HEK293 (cell line): ENCODE results near the gene RABGEF1.

Source experiments
- CTCF ChIA-PET: fragments of 350-600 bp; formaldehyde crosslinking; extraction: SDS; loops from one replicate; lab custom pipeline; 2021; ENCODE audit warnings: antibody characterized with exemption; lab: Yijun Ruan, JAX
- POLR2A ChIA-PET: fragments of 300-600 bp; formaldehyde crosslinking; extraction: SDS; loops from one replicate; lab custom pipeline; 2020; ENCODE audit warnings: antibody characterized with exemption, inconsistent platforms; lab: Yijun Ruan, JAX
- H3K27ac ChIP-seq: fragments of 200-500 bp; sonication (Bioruptor generic); 2 replicates; pipeline ENCODE4 v1.5.1; 2014; ENCODE audit warnings: low read depth, low read length, control low read depth, inconsistent platforms; ENCODE audit errors: extremely low read depth
- H3K36me3 ChIP-seq, 2 experiments: fragments of 200-500 bp in 1 of 2; sonication (Bioruptor generic) in 1 of 2; 1 replicate in 1 of 2; 2 replicates in 1 of 2; pipeline ENCODE4 v1.5.1; 2014 to 2017; ENCODE audit warnings: inconsistent platforms in 2 of 2, low read length in 2 of 2; ENCODE audit not compliant: control insufficient read depth in 2 of 2, insufficient read depth in 1 of 2
- H3K4me1 ChIP-seq: fragments of 200-500 bp; sonication (Bioruptor generic); 2 replicates; pipeline ENCODE4 v1.5.1; 2014; ENCODE audit warnings: mild to moderate bottlenecking, low read length, inconsistent platforms; ENCODE audit not compliant: control insufficient read depth, insufficient read depth
- H3K4me3 ChIP-seq: 2 replicates; pipeline ENCODE4 v1.5.1; 2011; ENCODE audit warnings: low read depth, mild to moderate bottlenecking, control low read depth, low read length, moderate library complexity
- H3K9me3 ChIP-seq: fragments of 200-500 bp; sonication (Bioruptor generic); 2 replicates; pipeline ENCODE4 v1.5.1; 2014; ENCODE audit warnings: low read depth, low read length, inconsistent platforms; ENCODE audit not compliant: control insufficient read depth, insufficient read depth
- BCL11A ChIP-seq: fragments of 450-650 bp; formaldehyde crosslinking; IDR thresholded peaks from 2 replicates; pipeline ENCODE4 v1.5.1; 2016; ENCODE audit warnings: low read depth, missing biosample characterization, missing genetic modification characterization
- IKZF3 ChIP-seq: fragments of 450-650 bp; IDR thresholded peaks from 2 replicates; pipeline ENCODE4 v1.5.0; 2018; ENCODE audit warnings: missing biosample characterization, mild to moderate bottlenecking, missing genetic modification characterization, moderate library complexity
- KLF10 ChIP-seq: fragments of 450-650 bp; IDR thresholded peaks from 2 replicates; pipeline ENCODE4 v1.5.1; 2018; ENCODE audit warnings: missing biosample characterization, mild to moderate bottlenecking, missing genetic modification characterization
- SCRT1 ChIP-seq: fragments of 450-650 bp; formaldehyde crosslinking; IDR thresholded peaks from 2 replicates; pipeline ENCODE4 v1.5.1; 2016; ENCODE audit warnings: missing biosample characterization, missing genetic modification characterization, borderline replicate concordance
- SP7 ChIP-seq: fragments of 450-650 bp; formaldehyde crosslinking; IDR thresholded peaks from 2 replicates; pipeline ENCODE4 v1.5.1; 2016; ENCODE audit warnings: missing biosample characterization, missing genetic modification characterization
- ZBTB48 ChIP-seq: fragments of 450-650 bp; formaldehyde crosslinking; IDR thresholded peaks from 2 replicates; pipeline ENCODE4 v1.5.1; 2016; ENCODE audit warnings: missing biosample characterization, missing genetic modification characterization
- ZFP69B ChIP-seq: fragments of 450-650 bp; formaldehyde crosslinking; IDR thresholded peaks from 2 replicates; pipeline ENCODE4 v1.5.1; 2016; ENCODE audit warnings: missing biosample characterization, missing genetic modification characterization
- ZNF121 ChIP-seq: fragments of 450-650 bp; formaldehyde crosslinking; IDR thresholded peaks from 2 replicates; pipeline ENCODE4 v1.5.1; 2016; ENCODE audit warnings: missing biosample characterization, missing genetic modification characterization
- ZNF175 ChIP-seq: fragments of 450-650 bp; formaldehyde crosslinking; IDR thresholded peaks from 2 replicates; pipeline ENCODE4 v1.5.1; 2016; ENCODE audit warnings: missing biosample characterization, missing genetic modification characterization
- ZNF19 ChIP-seq: fragments of 450-650 bp; formaldehyde crosslinking; IDR thresholded peaks from 2 replicates; pipeline ENCODE4; 2016; ENCODE audit warnings: missing biosample characterization, missing genetic modification characterization, low read depth
- ZNF423 ChIP-seq: fragments of 450-650 bp; formaldehyde crosslinking; IDR thresholded peaks from 2 replicates; pipeline ENCODE4 v1.5.1; 2016; ENCODE audit warnings: missing biosample characterization, missing genetic modification characterization
- ZNF510 ChIP-seq: fragments of 450-650 bp; formaldehyde crosslinking; IDR thresholded peaks from 2 replicates; pipeline ENCODE4 v1.5.1; 2018; ENCODE audit warnings: mild to moderate bottlenecking, missing genetic modification characterization, missing biosample characterization; ENCODE audit not compliant: insufficient replicate concordance
- ZNF530 ChIP-seq: fragments of 450-650 bp; formaldehyde crosslinking; IDR thresholded peaks from 2 replicates; pipeline ENCODE4 v1.5.1; 2016; ENCODE audit warnings: low read depth, missing biosample characterization, missing genetic modification characterization
- ZNF548 ChIP-seq: fragments of 450-650 bp; formaldehyde crosslinking; IDR thresholded peaks from 2 replicates; pipeline ENCODE4 v1.5.1; 2016; ENCODE audit warnings: missing biosample characterization, missing genetic modification characterization
- ZNF670 ChIP-seq: fragments of 450-650 bp; formaldehyde crosslinking; IDR thresholded peaks from 2 replicates; pipeline ENCODE4 v1.5.1; 2016; ENCODE audit warnings: missing biosample characterization, missing genetic modification characterization, low read depth
- ZNF792 ChIP-seq: fragments of 450-650 bp; formaldehyde crosslinking; IDR thresholded peaks from 2 replicates; pipeline ENCODE4 v1.5.1; 2016; ENCODE audit warnings: missing biosample characterization, missing genetic modification characterization
- TF ChIP-seq, protein P1 (sequence below): fragments of 450-650 bp; formaldehyde crosslinking; IDR thresholded peaks from 2 replicates; pipeline ENCODE4 v1.5.1; 2016; ENCODE audit warnings: missing biosample characterization, missing genetic modification characterization
- TF ChIP-seq, protein P2 (sequence below): fragments of 450-650 bp; formaldehyde crosslinking; IDR thresholded peaks from 2 replicates; pipeline ENCODE4 v1.5.0; 2017; ENCODE audit warnings: missing biosample characterization, missing genetic modification characterization, borderline replicate concordance
- TF ChIP-seq, protein P3 (sequence below): fragments of 450-650 bp; formaldehyde crosslinking; IDR thresholded peaks from 2 replicates; pipeline ENCODE4 v1.5.1; 2016; ENCODE audit warnings: missing biosample characterization, missing genetic modification characterization
- TF ChIP-seq, protein P4 (sequence below): IDR thresholded peaks from 2 replicates; pipeline ENCODE4 v1.6.1; 2011; ENCODE audit warnings: mild to moderate bottlenecking, low read depth, low read length, borderline replicate concordance
- TF ChIP-seq, protein P5 (sequence below): sonication (generic); formaldehyde crosslinking; IDR thresholded peaks from 2 replicates; pipeline ENCODE4 v1.8.1; 2022; ENCODE audit warnings: mild to moderate bottlenecking, moderate library complexity, missing genetic modification reagents

RABGEF1 gene

DNA sequence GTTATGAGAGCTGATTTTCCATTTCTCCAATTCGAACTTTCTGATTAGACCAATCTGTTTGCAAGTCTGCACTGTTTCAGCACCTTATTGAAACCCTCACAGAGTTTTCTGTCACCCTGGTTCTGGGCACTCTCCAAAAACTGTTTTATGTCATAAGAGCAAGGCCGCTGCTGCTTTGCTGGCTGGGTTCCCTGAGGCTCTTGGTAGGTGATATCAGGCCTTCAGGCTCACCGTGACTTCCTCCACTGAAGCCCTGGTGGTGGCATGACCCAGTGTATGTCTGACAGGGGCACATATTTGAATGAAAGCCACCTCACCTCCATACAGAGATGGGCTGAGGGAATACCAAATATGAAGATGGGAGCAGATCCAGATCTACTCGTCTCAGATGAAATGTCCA lies 8.3 kb downstream of the RABGEF1 start (continued):
- TF ChIP-seq SP7 = no peak
- TF ChIP-seq, protein P1, sequence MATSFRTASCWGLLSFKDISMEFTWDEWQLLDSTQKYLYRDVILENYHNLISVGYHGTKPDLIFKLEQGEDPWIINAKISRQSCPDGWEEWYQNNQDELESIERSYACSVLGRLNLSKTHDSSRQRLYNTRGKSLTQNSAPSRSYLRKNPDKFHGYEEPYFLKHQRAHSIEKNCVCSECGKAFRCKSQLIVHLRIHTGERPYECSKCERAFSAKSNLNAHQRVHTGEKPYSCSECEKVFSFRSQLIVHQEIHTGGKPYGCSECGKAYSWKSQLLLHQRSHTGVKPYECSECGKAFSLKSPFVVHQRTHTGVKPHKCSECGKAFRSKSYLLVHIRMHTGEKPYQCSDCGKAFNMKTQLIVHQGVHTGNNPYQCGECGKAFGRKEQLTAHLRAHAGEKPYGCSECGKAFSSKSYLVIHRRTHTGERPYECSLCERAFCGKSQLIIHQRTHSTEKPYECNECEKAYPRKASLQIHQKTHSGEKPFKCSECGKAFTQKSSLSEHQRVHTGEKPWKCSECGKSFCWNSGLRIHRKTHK (tag by site-specific recombination) = no peak
- TF ChIP-seq KLF10 (tag by site-specific recombination) = no peak
- TF ChIP-seq, protein P2, sequence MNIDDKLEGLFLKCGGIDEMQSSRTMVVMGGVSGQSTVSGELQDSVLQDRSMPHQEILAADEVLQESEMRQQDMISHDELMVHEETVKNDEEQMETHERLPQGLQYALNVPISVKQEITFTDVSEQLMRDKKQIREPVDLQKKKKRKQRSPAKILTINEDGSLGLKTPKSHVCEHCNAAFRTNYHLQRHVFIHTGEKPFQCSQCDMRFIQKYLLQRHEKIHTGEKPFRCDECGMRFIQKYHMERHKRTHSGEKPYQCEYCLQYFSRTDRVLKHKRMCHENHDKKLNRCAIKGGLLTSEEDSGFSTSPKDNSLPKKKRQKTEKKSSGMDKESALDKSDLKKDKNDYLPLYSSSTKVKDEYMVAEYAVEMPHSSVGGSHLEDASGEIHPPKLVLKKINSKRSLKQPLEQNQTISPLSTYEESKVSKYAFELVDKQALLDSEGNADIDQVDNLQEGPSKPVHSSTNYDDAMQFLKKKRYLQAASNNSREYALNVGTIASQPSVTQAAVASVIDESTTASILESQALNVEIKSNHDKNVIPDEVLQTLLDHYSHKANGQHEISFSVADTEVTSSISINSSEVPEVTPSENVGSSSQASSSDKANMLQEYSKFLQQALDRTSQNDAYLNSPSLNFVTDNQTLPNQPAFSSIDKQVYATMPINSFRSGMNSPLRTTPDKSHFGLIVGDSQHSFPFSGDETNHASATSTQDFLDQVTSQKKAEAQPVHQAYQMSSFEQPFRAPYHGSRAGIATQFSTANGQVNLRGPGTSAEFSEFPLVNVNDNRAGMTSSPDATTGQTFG = no peak
- no peak for TF ChIP-seq ZNF19 (tag by site-specific recombination)
- TF ChIP-seq, all 188 proteins: peak for 0

DNA sequence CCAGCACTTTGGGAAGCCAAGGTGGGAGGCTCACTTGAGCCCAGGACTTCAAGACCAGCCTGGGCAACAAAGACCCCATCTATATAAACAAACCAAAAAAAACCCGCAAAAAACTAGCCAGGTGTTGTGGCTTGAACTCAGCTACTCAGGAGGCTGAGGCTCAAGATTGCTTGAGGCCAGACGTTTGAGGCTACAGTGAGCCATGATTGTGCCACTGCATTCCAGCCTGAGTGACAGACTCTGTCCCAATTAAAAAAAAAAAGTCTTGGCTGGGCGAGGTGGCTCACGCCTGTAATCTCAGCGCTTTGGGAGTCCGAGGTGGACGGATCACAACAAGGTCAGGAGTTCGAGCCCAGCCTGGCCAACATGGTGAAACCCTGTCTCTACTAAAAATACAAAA lies 11.4 kb downstream of the RABGEF1 start:
- ChIA-PET POLR2A (no interaction called here), CTCF (interaction anchor here (0.7 kb wide), 1 partner anchor 8 kb away, joined by 3 read pairs; no protein-coding TSS in a partner anchor)
- H3K4me1 ChIP-seq = 0 out of 2 replicates have a peak, but pooled peaks cover 3% of the 10 kb centered on the region
- TF ChIP-seq IKZF3 (tag by site-specific recombination) = no peak
- TF ChIP-seq ZFP69B (tag by site-specific recombination) = no peak
- no peak for TF ChIP-seq SCRT1
- H3K4me3 ChIP-seq = no peak overlapping the region
- H3K36me3 ChIP-seq = no peaks in the 10 kb centered on the region; a peak in 1 of 3 replicates
- no peaks in the 10 kb centered on the region for H3K9me3 ChIP-seq
- H3K27ac ChIP-seq = no peak overlapping the region

DNA sequence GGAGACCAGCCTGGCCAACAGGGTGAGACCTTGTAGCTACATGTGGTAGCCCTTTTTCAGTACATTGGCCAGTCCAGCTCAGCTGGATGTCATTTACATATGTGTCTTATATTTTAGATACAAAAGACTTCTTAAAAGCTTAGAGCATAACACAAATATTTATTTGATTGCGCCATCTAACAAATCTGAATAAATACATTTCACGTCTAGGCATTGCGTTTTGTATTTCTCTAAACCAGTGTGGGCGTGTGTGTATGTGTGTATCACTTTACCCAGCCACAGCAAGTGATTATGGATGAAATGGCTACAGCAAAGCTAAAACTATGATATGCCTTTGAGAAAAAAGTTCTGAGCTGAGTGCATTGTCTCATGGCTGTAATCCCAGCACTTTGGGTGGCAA lies 14.0 kb downstream of the RABGEF1 start:
- H3K27ac ChIP-seq = no peak overlapping the region
- H3K4me1 ChIP-seq = no peaks in the 10 kb centered on the region
- H3K4me3 ChIP-seq = no peak overlapping the region
- H3K9me3 ChIP-seq = no peaks in the 10 kb centered on the region
- TF ChIP-seq ZNF670 (no peak), BCL11A (tag by site-specific recombination) (no peak), ZBTB48 (tag by site-specific recombination) (no peak), ZNF423 (tag by site-specific recombination) (no peak), ZNF121 (tag by site-specific recombination) (no peak), ZNF792 (tag by site-specific recombination) (no peak), ZNF175 (tag by site-specific recombination) (no peak), ZNF530 (tag by site-specific recombination) (no peak), ZNF548 (no peak), ZNF510 (tag by site-specific recombination) (no peak), SP7 (no peak)
- TF ChIP-seq, protein P3, sequence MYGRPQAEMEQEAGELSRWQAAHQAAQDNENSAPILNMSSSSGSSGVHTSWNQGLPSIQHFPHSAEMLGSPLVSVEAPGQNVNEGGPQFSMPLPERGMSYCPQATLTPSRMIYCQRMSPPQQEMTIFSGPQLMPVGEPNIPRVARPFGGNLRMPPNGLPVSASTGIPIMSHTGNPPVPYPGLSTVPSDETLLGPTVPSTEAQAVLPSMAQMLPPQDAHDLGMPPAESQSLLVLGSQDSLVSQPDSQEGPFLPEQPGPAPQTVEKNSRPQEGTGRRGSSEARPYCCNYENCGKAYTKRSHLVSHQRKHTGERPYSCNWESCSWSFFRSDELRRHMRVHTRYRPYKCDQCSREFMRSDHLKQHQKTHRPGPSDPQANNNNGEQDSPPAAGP (tag by site-specific recombination) = no peak
- TF ChIP-seq, protein P4, sequence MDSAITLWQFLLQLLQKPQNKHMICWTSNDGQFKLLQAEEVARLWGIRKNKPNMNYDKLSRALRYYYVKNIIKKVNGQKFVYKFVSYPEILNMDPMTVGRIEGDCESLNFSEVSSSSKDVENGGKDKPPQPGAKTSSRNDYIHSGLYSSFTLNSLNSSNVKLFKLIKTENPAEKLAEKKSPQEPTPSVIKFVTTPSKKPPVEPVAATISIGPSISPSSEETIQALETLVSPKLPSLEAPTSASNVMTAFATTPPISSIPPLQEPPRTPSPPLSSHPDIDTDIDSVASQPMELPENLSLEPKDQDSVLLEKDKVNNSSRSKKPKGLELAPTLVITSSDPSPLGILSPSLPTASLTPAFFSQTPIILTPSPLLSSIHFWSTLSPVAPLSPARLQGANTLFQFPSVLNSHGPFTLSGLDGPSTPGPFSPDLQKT = no peak
- TF ChIP-seq, protein P5, sequence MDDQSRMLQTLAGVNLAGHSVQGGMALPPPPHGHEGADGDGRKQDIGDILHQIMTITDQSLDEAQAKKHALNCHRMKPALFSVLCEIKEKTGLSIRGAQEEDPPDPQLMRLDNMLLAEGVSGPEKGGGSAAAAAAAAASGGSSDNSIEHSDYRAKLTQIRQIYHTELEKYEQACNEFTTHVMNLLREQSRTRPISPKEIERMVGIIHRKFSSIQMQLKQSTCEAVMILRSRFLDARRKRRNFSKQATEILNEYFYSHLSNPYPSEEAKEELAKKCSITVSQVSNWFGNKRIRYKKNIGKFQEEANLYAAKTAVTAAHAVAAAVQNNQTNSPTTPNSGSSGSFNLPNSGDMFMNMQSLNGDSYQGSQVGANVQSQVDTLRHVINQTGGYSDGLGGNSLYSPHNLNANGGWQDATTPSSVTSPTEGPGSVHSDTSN (CRISPR knock-in tag) = no peak
- TF ChIP-seq, all 188 proteins: peak for 0
- CTCF ChIA-PET = no interaction called here
- H3K36me3 ChIP-seq = no peaks in the 10 kb centered on the region
- POLR2A ChIA-PET = interaction anchor here (1.1 to 1.5 kb wide), 2 partner anchors 14 to 18 kb away, joined by 3 to 5 read pairs; partner anchors contain the start of gene RABGEF1
